Measurements from ENCODE around the gene ELK4.

Gene ELK4, protein sequence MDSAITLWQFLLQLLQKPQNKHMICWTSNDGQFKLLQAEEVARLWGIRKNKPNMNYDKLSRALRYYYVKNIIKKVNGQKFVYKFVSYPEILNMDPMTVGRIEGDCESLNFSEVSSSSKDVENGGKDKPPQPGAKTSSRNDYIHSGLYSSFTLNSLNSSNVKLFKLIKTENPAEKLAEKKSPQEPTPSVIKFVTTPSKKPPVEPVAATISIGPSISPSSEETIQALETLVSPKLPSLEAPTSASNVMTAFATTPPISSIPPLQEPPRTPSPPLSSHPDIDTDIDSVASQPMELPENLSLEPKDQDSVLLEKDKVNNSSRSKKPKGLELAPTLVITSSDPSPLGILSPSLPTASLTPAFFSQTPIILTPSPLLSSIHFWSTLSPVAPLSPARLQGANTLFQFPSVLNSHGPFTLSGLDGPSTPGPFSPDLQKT

DNA sequence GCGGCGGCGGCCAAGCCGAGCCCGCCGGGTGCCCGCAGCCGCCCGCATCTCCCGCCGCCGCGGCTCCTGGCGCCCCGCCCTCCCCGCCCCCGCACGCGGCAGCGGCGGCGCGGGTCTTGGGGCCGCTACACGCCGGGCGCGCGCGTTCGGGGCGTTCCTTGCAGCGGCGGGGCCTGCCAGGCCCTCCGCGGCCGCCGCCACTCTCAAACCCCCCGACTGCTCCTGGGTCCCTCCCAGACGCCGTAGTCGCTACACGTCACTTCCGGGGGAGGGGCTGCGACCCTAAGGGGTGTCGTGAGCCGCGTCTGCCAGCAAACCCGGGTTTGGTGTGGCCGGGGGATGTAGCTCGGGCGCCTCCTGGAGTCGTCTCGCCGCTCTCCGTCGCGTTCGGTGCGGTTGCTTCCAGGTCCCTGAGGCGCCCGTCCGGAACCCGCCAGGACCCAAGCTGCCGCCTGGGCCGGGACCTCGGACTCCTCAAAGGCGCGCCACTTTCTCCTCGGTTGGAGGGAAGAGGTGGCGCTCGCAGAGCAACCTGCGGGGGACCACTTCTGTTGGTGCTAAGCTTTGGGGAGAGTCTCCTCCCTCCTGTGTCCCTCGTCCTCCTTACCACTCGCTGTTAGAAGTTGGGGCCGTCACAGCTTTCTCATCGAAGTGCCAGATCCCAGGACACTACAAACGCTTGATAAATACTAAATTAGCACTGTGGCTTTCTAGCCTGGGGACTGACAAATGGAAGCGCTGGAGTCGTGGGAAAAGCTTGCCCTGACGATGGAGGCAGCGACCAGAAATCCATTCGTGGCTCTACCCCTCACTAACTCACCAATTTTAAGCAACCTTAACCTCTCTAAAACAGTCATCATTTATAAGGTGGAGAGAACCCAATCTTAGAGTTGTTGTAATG lies at the start of gene ELK4:
Gene ELK4, minus strand, starts transcription at position 244 of the 901 bp plus-strand sequence. CDS start 8,129 bp downstream, outside the sequence.
- DNase-seq (ENCODE audit: low spot score) = peak; percentile 98

DNA sequence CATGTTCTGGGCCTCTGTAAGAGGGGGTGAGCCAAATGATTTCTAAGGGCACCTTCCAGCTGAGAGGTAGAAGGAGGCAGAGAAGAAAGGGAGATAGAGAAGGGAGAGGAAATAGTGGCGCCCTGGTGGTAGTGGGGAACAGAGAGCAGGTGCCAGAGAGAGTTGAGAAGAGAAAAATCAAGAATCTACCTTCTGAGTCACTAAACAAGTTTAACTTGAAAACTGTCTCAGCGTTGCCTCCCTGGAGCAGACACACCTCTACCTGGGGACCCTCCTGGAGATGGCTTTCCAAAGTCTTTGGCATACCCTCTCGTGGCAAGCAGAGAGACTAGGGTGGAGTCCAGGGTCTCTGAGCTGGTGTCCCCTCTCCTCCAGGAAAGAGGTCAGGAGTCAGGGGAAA lies 49.6 kb upstream of the ELK4 start:
- DNase-seq (ENCODE audit: low spot score) = no peak

DNA sequence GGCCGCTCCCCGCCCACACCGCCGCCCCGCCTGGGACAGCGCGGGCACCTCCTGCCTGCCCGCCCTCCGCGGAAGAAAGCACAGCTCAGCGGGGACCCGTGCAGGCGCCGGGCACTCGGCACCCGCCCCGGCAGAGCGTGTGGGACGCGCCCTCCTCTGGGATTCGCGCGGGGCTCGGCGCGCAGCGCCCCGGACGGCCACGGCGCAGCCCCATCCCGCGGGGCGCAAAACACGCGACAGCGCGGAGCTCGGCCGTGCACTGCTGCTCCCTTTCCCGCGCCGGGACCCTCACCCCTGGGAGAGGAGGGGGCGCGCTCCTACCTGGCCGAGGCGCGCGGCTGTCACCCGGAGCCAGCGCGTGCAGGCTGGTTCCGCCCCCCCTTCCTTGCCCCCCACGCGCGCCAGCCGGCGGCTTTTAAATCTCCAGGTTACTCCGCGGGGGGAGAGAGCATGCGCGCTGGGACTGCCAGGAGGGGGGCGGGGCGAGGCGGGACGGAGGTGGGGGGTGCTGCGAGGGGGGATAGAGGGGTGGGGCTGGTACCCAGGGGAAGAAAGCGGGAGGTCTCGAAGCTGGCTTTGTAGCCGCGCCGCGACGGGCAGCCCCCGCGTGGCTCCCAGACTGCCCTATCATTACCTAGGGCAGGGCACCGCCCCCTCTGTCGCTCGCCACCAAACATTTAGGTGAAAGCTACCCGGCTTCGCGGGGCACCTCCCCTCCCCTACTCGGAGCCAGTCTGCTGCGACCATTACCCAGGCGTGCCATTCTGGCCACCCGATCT lies 48.5 kb upstream of the ELK4 start, which contains the start of gene SLC45A3:
Gene SLC45A3, minus strand, starts transcription at position 437 of the 779 bp plus-strand sequence. CDS start 15,853 bp downstream, outside the sequence.
- DNase-seq (ENCODE audit: low spot score) = peak; percentile 58

DNA sequence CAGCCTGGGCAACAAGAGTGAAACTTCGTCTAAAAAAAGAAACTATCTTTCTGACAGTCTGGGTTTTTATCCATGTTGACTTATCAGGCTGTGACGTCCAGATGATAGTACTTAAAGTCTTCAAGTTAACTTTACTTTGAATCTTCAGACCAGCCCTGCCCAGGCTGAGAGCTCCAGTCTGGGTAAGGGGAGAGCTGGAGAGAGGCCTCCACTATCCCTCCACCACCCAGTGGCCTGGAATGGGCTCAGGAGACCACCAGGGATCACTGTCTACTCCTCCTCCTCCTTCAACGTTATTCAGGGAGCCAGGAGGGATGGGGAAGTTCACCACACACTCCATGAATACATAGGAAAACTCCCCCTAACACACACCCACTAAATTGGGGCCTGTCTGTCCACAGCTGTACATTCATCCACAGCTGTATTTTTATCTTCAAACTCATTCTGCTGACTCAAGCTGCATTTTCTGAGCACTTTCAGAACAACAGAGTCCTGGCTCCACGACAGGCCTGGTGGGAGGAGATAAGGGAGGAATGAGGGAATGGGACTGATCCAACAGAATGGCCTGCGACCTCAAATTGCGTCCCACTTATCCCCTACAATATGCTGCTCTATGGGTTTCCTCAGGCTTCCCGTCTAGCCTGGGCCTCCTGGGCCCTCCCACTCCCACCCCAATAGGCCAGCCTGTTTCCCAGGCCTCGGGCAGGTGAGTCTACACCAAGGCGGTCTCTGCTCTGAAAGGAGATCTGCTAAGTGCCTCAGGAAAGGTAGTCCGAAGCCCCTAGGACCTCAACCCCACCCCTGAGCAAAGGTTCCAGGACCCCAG lies 46.7 kb upstream of the ELK4 start:
- DNase-seq (ENCODE audit: low spot score) = no peak

DNA sequence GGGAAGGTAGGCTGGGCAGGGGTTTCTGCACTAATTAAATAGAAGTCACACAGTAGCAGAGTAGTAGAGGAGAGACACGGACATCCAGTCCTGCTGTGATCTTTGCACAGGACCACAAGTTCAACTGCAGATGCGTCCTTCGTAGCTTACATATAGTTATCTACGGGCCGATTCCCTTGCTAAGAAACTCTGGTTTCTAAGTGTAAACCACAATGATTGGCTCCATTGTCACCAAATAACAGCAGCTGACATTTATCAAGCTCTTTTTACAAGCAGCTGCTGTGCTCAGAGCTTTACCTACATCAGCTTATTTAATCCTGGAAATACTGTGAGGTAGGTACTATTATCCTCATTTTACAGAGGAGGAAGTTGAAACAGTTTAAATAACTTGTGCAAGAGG lies 45.4 kb upstream of the ELK4 start:
- DNase-seq (ENCODE audit: low spot score) = no peak

DNA sequence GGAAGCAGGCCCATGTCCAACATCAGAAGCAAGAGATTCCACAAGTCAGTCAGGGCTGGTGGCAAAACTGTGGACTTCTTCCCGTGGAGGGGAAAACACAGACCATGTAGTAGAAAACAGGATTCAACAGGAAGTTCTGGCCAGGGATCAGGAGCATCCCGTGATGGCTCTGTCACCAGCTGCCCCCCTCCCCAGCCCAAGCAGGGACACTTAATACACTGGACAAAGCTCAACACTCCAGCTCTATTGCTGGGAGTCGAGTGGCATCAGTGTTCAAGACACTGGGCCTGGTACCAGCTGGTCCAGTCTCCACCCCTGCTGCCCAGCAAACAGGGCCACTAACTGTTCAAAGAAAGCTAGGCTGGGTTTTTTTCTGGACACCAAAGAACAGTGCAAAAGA lies 44.8 kb upstream of the ELK4 start:
- DNase-seq (ENCODE audit: low spot score) = no peak

DNA sequence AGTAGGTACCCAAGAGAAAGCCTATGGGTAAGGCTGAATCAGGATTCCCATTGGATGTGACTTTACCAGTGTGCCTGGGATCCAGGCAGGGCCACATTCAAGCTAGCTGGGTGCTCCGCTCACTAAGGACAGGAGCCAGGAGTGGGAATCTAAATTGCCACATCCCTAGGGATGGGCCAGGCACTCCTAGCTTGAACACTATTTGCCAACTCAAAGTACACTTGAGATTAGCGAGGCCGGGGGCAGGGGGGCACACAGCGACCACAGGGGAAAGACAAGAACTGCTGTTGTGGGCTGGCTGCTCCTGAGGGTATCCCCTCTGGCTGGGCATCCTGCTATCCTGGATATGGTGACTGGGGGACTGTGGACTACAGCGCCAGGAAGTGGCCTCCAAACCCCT lies 44.2 kb upstream of the ELK4 start:
- no peak for DNase-seq (ENCODE audit: low spot score)

DNA sequence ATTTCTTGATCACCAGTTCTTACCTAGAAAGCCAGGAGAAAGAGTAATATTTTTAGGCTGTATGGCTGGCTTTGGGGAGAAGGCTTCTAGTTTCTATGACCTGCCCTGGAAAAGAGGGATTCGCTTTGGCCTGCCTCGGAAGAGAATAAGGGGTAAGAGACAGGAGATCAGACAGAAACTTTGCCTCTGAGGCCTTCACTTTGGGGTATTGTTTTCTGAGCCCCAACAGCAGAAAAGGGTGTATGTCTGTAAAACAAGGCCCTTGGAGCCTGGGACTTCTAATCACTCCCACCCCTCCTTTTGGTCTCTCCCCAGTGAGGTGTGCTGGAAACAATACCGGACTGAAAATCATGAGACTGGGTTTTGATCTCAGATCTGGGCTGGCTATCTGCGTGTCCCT lies 43.4 kb upstream of the ELK4 start:
- no peak for DNase-seq (ENCODE audit: low spot score)

DNA sequence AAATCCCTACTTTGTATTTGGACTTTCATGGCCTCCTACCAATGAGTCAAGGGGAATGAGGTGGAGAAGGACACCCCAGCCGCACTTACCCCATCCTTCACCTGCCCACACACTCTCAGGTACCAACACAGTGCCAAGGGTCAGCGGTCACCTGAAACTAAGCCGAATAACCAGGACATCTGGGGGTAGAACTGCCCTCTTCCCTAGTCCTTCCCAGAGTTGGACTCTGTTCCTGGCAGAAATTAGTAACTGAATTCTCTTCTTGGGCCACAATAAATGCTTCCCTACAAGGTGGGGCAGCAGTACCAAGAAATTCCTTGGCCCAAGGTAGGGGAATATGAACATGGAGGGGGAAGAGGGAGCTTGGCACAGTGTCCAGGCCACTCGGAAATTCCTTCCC lies 41.2 kb upstream of the ELK4 start:
- no peak for DNase-seq (ENCODE audit: low spot score)

DNA sequence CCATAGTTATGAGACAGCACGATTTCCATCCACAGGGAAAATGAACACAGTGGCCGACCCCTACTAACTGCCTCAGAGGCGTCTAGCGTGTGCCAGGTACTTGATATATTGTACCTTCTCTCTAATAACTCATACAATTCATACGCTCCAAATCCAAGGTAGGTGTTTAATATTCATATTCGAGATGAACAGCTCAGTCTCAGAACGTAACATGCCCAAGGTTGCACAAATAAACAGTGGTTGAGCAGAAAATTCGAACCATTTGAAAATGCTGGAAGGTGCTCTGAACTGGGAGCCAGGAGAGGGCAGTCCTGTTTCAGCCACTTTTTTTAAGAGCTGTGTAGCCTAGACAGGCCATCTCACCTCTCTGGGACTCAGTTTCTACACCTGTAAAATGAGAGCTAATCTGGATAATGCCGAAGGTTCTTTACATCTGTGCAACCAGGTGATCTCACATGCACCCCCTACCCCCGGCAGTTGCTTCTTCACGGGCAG lies 40.6 kb upstream of the ELK4 start:
- no peak for DNase-seq (ENCODE audit: low spot score)

DNA sequence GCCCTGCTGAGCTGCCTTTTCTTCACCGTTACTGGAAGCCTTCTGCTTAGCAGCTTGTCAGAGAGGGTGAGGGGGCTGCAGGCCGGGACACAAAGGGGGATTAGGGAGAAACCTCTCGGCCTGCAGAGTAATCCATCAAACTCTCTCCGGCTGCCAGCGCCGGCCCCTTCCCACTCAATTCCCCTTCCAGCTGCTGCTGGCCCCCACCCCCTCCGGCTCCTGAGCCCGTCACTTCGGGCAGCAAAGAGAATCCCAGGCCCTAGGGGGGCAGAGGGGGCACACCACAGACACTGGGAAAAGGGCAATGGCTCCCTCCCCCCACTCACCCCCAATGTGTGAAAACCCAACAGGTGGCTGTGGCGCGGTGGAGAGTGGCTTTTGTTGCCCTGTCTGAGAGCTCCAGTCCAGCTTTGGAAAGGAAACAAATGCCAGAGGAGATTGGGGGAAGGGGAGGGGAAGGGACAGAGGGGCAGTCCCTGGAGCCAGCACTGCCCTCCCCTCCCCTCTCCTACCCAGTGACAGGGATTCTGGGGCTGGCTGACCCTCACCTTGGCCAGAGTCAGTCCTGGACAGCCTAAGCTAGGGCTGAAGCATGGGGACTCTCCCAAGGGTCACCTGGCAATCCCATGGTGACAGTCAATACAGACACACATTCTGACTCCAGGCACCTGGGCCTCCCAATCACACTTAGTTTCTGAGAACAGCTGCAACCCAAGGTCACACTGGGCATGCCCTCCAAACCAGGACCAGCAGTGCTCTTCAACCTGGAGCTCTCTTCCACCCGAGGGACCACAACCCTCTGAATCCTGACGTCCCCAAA lies 39.0 kb upstream of the ELK4 start:
- DNase-seq (ENCODE audit: low spot score) = no peak

DNA sequence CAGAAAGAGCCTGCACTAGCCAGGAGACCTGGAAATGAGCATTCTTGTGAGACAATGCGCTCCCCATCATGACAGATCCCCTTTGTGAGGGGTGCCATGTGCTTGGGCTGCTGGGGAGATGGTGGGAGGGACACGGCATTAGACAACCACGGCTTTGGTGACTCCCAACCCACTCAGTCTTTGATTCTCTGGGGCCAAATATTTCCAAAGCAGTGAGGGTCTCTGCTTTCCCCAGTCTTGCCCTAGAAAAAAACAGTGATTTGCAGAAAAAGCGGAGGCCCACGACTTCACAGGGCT lies 38.3 kb upstream of the ELK4 start:
- no peak for DNase-seq (ENCODE audit: low spot score)

DNA sequence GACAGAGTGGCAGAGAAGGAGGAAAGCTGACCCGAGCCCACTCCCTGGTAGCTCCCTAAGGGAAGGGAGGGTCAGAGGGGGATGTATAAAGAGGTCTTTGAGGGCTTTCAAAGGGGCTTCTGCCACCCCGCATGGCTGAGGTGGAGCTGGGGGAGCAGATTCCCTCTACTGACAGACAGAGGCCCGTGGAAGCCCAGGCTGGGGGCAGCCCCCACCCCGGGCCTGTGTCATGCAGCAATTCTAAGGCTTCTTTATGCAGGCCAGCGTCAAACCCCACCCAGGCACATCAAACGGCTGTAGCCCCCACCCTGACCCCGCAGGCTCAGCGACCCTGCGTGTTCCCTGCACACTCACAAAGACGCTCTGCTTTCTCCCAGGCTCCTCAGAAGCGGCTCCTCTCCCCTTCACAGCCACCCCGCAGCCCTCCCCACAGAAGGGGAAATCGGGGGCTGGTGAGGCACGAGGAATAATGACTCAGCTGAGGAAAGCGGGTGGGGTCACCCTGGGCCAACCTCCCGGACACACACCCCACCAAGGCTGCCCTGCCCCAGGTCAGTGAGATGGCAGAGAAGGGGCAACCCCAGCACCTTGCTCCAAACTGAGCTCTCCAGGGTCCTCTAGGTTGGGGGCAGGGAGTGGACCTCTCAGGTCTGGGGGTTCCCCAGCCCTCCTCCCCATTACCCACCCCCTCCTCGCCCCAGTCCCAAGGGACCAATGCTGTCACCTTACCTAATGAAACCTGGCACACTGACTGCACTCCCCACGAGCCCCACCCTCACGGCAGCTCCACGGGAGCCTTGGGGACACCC lies 37.7 kb upstream of the ELK4 start:
- no peak for DNase-seq (ENCODE audit: low spot score)

DNA sequence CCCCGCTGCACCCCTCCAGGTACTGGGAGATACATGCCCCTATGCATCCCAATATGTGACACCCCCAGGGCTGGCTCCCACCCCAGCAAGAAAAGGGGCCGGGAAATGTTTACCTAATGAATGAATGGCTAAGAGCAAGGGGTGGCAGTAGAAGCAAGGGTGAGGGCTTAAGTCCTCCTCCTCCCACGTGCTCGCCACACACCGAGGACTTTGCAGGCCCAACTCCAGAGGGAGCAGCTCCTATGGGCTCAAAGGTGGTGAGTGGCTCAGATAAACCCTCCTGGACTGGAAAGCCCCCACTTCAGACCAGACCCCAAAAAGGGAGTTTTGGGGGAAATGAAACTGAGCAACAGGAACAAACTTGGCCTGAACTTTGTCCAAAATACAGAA lies 37.1 kb upstream of the ELK4 start:
- DNase-seq (ENCODE audit: low spot score) = no peak

DNA sequence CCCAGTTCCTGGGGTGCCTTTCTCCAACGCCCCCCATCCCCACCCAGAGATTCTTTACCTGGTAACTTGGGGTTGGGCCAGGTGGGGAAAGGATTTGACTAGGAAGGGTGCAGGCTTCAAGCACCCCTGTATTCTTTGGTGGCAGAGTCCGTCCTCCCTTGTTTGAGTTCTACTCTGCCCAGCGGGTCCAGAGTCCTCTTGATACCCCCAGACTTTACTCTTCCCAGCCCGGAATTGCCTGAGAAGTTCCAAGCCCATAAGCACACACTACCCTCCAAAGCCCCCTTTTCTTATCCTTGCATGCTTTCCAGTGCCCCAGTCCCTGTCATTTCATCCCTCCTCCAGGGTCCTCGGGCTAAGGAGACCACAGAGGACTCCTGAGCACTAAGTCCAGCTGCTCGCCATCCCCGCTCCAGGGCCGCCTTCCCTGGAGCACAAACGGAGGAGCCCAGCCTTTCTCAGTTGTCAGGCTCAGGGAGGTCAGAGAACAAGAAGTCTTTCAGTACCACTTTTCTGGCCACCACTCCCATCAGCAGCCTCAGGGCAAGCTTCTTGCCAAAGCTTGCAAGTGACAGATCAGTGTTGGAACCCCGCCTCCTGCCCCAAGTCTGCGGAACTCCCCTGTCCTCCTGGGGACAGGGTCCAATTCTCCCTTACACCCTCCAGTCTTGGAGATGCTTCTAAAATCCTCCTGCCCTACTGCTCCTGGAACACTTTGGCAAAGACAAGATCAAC lies 36.3 kb upstream of the ELK4 start:
- no peak for DNase-seq (ENCODE audit: low spot score)

DNA sequence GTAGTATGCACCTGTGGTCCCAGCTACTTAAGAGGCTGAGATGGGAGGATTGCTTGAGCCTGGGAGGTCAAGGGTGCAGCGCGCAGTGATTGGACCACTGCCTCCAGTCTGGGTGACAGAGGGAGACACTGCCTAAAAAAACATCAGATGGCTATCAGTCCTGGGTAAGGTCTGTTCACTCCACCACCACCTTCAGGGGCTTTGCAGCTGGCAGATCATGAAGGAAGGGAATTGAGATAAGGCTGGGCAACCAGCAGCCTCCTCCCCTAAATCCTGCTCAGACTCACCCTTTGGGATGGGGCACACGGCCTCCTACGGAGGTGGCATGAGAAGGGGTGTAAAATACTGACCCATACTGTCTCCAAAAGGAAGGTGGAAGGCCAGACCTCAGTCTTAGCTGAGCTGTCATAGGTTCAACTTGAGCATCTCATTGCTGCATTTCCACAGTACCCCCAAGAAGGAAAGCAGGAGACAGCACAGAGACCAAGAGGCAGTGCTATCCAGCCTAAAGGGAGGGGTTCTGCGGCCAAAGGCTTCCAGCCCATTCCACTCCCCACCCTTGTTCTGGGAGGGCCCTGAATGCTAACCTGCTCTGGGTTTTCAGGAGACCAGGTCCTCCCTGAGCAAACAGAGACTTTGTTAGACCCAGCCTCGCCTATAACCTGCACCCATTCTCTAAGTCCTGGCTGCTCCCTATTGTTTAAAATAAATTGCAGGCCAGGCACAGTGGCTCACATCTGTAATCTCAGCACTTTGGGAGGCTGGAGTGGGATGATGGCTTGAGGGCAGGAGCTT lies 34.8 kb upstream of the ELK4 start:
- no peak for DNase-seq (ENCODE audit: low spot score)

DNA sequence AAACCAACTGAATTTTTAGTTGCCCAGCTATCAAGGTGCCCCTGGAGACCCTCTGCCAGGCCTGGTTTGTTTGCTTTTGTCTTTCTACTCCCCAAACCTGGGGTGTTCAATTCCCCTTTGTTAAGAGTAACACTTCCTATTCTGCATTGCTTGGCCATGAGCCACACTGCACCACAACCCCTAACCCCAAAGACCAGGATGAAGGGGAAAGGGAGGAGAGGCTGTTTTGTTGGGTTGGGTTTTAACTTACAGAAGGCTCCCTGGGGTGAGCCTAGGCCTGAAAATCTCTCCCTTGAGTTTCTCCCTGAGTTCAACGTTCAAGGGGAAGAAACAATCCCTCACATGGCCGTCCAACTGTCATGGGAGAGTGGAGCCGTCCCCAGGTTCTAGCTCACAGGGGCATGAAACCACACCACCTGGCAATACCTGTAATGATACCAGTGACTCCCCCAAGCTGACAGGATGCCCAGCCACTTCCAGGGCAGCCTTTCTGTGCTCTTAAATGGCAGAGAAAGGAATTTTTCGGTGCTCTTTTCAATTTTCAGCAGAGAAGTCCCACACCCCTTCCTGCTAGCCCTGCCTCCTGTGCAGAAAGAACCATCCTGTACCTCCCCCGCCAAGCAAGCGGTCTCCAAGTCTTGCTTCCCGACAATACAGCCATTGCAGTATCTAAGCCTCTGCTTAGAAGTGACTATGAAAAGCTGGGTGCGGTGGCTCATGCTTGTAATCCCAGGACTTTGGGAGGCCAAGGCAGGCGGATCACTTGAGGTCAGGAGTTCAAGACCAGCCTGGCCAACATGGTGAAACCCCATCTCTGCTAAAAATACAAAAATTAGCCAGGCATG lies 33.6 kb upstream of the ELK4 start:
- DNase-seq (ENCODE audit: low spot score) = no peak

All from AG08395 (cell line).